Epithelial cell of proximal tubule (primary cell): ENCODE results near the gene MANEAL. TPM values are rescaled to one million over a fixed set of nuclear protein-coding genes. Genes with fewer than 3 reads are reported as not detected.

Source experiments
- DNase-seq: peaks from one replicate; pipeline ENCODE4 v3.0.0-alpha.2; 2011; ENCODE audit warnings: low read depth
- H3K4me3 ChIP-seq: 2 replicates; pipeline ENCODE4 v1.5.1; 2011; ENCODE audit warnings: low read depth, mild to moderate bottlenecking, low read length
- total RNA-seq: library from RNA; depleted of rRNA; stranded (reverse); fragments of >200 nt; gene quantifications from 2 replicates; pipeline ENCODE4 v1.2.3, GENCODE V29; 2015
- TF ChIP-seq, protein P1 (sequence below): conservative IDR thresholded peaks from 2 replicates; pipeline ENCODE4 v1.5.1; 2012; ENCODE audit warnings: low read depth, mild to moderate bottlenecking, low read length

MANEAL gene
- total RNA-seq, 1 donor from 2014 or later = 0.46 TPM

DNA sequence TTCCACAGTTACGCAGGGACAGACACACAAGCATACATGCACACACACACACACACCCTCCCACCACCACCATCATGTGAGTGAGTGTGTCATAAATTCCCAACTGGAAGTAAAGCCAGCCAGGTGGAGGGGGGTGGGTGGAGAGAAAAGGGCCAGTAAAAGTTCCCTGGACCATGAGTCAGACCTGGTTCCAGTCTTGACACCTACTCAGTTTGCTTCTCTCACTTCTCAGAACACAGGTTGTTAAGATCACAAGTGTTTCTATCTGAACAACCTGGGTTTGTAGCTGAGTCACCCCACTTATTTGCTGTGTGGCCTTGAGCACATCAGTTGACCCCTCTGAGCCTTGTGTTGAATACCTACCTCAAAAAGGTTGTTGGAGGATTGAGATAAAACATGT is 38.4 kb upstream of the MANEAL start:
- DNase-seq = peak; percentile 13

DNA sequence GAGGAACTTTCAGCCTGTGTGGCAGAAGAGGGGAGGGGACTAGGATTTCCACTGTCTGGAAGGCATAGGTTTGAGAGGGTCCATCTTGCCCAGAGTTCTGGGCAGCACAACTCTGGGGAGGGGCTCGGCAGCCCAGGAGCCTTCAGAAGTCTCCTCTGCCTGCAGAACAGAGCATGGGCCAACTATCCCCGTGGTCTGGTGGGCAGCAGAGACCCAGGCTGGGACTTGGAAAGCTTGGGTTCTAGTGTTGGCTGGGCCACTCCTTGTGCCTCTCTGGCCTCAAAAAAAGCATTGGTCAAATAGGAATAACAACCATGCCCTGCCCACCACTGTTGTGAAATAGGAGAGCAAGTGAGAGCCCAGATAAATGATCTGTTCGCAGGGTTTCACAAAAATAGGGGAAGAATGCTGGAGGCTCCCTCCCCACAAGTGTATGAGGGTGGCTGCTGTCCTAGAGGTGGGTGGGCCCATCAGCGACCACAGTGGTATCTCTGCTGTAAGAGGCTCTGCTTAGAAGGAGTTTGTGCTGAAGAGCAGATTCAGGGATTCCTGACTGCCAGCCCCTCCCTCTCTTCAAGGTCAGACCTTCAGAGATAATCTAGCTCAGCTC is 37.6 kb upstream of the MANEAL start:
- DNase-seq = no peak
- TF ChIP-seq, protein P1, sequence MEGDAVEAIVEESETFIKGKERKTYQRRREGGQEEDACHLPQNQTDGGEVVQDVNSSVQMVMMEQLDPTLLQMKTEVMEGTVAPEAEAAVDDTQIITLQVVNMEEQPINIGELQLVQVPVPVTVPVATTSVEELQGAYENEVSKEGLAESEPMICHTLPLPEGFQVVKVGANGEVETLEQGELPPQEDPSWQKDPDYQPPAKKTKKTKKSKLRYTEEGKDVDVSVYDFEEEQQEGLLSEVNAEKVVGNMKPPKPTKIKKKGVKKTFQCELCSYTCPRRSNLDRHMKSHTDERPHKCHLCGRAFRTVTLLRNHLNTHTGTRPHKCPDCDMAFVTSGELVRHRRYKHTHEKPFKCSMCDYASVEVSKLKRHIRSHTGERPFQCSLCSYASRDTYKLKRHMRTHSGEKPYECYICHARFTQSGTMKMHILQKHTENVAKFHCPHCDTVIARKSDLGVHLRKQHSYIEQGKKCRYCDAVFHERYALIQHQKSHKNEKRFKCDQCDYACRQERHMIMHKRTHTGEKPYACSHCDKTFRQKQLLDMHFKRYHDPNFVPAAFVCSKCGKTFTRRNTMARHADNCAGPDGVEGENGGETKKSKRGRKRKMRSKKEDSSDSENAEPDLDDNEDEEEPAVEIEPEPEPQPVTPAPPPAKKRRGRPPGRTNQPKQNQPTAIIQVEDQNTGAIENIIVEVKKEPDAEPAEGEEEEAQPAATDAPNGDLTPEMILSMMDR = no peak
- H3K4me3 ChIP-seq = no peak overlapping the region

More for the DNA sequence above, 38.4 kb upstream of the MANEAL start:
- TF ChIP-seq, protein P1 = no peak
- no peak overlapping the region for H3K4me3 ChIP-seq

DNA sequence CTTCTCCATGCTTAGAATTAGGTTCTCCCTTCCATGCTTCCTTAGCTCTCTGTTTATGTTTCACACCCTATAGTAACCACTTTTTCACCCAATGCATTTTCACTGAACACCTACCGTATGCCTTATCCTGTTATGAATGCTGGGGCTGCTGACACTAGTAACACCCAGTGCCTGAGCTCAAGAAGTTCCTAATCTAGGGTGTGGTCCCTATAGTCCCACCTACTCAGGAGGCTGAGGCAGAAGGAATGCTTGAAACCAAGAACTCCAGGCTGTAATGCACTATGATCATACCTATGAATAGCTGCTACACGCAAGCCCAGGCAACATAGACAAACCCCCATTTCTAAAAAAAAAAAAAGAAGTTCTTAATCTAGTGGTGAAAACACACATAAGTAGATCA is 34.2 kb upstream of the MANEAL start:
- no peak overlapping the region for H3K4me3 ChIP-seq
- DNase-seq = no peak
- TF ChIP-seq, protein P1 = no peak

DNA sequence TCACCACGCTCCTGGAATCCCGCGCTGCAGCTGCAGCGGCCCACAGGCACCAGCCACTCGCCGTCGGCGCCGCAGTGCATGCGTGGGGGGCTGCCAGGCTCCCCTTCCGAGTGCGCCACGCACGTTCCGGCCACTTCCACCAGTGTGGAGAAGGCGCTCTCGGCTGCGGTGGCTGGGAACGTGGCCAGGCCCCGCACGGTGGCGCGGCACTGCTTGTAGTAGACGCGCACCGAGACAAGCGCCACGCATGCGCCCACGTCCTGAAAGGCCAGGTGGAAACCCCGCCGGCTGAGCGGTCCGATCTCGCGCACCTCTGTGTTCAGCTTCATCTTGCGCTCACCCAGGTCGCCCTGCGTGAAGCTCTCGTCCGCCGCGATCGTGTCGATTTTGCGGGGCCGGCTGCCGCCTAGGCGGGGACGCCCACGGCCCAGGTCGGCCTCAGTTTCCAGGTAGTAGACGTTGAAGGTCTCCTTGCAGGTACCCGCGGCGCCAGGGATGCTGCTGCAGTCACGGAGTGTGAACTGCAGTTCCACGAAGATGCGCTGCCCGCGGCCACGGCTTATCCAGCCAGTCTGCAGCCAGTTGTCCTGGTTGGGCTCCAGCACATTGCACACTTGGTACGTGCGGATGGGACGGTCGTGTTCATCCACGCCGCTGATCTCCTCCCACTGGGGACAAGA is 32.1 kb upstream of the MANEAL start:
- DNase-seq = no peak
- no peak overlapping the region for H3K4me3 ChIP-seq
- TF ChIP-seq, protein P1 = no peak

DNA sequence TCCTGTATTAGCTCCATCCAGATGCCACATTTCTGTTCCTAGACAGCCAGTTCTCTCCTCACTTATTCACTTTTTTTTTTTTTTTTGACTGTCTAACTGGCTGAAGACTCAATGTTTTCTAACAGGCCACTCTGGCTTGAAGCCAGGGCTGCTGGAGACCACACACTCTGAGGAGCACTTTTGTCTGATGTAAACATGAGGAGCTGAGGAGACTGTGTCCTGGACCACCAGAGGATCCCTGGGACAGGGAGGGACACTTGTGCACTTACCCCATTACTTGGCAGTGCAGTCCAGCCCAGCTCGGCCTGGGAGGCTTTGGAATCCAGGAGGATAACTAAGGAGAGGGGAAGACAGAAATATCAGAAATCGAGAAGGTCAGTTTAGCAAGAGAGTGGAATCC is 31.1 kb upstream of the MANEAL start:
- no peak for DNase-seq
- no peak overlapping the region for H3K4me3 ChIP-seq
- TF ChIP-seq, protein P1 = no peak

DNA sequence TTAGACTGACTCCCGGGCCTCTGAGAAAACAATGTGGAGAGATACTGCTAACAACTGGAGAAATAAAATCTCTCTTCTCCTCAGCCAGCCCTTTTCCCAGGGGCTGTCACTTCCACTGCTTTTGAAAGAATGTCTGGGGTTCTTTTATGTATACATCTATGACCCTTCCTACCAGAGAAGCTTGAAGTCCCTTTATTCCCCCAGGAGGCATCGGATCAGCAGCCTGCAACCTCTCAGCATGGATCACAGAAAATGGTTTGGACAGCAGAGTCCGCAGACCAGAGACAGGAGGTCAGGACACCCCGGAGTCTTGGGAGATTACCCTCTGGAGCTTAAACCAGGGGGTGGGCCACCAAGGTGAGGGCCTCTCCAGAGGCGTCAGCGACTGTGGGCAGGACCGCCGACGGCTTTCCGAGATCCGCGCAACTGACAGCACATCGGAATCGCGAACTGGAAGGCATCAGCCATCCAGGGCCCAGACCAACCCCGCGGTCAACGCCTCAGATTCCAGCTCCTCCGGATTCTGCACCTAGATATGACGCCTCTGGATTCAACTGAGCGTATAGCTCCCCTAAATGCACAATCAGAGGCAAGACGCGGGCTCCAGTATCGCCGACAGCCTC is 29.7 kb upstream of the MANEAL start:
- no peak overlapping the region for H3K4me3 ChIP-seq
- no peak for DNase-seq
- TF ChIP-seq, protein P1 = no peak
